Activated CD4-positive, alpha-beta T cell treated with anti-CD3 and anti-CD28 coated beads, Interleukin-10, Interleukin-2, amounts not matched to agents 100 ng/mL and 50 ng/mL, durations not matched to agents 16 hours and 8 hours (primary cell): Measurements from ENCODE around the gene BNIP3.
"Not testable (repeated sequence)": the region's sequence is repeated elsewhere in the genome, so short reads cannot be mapped to it uniquely, and the experiment has no call there.

Experiments used
- DNase-seq: peaks from one replicate; pipeline ENCODE4 v3.0.0-alpha.2; 2020

Gene BNIP3

DNA sequence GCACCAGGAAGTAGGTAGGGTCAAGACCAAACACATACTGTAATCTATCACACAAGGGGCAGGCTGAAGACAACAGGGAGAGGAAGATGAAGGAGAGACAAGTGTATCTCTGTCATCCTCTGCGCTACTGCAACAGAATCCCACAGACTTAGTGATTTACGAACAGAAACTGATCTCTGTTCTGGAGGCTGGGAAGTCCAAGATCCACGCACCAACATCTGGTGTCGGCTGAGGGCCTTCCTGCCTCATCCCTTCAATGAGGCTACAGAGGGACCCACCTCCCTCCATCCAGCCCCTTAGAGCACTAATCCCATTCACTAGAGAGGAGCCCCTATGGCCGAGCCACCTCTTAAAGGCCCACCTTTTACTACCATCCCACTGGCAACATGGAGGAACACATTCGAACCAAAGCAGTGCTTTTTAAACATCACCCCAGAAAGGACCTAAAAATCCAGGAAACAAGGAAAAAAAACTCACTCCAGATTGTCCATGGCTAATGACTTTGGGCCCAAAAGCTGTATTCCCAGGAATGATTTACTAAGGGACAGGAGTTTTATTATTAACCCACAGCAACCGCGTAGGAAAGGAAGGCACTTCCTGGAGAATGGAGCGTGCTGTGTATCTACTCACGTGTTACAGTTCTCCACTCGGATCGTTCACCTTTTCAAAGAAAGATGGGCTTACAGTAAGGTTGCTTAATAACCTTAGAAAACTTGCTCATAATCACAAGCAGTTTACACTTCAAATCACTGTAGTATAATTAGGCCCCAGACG is 4.2 kb downstream of the BNIP3 start:
- no peak for DNase-seq

DNA sequence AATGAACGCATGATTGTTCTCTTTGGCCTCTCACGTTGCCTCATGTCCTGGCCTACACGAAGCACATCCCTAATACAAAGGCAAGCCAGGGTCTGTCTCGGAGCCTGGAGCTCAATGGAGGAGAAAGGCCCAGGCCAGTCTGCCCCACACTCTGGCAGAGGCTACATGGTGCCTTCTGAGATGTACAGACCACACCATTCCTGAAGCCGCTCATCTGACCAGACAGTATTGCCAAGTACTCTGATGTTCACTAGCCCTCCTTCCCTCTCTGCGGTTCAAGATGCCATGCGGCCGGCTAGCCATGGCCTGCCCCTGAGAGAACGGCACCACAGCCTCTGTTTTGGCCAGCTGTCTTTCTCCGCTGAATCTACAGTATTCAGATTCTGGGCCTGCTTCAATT is 5.9 kb downstream of the BNIP3 start:
- DNase-seq = no peak

DNA sequence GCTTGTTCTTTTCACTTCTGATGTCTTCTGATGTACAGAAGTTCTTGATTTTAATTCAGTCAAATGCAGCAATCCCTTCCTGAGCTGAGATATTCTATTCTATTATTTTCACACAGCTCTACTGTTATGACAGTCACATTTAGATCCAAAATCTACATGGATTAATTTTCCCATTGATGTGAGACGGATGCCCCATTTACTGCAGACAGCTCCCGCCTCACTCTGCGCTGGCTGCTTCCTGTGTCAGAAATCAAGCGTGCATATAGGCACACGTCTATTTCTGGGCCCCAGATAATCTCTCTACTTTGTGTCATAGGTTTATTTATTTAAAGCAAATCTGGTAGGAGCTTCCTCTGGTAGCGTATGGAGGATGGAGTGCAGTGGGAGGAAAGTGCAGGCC is 6.7 kb downstream of the BNIP3 start:
- DNase-seq = no peak

DNA sequence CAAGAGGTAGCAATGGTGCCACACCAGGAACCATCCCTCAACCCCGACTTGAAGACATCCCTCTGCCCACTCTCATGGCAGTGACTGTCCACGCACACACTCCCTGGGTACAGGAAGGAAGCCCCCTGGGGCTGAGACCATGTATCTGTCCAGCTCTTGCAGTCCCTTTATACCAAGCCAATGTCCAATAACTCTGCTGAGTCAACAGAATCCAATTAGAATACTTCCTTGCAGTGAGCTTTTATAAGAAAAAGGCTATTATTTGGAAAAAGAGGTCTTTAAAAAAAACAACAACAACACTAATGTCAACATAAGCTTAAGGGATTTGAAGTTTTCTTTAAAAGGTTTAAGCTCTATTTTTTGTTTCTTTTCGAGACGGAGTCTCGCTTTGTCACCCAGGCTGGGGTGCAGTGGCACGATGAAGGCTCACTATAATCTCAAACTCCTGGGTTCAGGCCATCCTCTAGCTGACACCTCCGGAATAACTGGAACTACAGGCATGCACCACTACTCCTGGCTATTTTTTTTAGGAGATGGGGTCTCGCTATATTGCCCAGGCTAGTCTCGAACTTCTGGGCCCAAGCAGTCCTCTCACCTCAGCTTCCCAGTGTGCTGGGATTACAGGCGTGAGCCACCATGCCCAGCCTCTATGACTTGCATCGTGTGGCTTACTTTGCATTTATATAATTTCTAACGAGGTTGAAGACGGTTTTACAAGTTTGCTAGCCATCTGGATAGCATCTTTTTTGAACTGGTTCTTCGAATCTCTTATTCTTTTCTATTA is 7.5 kb downstream of the BNIP3 start:
- DNase-seq = no peak

DNA sequence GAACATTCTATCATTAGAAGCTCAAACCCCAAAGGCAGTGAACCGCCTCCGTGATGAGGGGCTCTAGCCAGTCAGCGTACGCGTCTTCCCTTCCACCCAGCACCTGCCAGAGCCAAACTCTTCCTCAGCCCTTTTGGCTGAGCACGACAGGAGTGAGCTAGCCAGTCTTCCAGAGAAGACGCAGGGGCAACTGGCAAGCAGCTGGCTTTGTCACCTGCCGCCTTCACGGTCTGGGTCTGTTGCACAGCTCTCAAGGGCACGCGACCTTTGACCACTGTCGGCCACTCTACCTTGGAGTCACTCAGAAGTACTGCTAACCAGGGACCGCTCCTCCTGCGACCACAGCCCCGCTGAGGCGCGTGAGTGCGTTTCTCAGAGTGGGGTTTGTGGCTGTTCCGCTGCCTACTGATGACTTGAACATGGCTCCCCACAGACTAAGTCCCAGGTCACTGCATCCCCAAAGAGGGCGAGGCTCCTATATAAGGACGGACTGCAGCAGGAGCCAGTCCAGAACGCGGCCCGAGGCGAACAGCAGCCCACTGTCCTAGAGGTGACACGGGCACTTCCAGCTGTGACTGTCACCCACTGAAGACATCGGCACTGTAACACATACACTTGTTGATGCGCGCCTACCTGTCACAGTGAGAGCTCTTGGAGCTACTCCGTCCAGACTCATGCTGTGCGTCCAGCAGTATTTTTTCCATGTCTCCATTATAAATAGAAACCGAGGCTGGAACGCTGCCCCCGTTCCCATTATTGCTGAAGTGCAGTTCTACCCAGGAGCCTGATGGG is 8.4 kb downstream of the BNIP3 start:
- DNase-seq = no peak

DNA sequence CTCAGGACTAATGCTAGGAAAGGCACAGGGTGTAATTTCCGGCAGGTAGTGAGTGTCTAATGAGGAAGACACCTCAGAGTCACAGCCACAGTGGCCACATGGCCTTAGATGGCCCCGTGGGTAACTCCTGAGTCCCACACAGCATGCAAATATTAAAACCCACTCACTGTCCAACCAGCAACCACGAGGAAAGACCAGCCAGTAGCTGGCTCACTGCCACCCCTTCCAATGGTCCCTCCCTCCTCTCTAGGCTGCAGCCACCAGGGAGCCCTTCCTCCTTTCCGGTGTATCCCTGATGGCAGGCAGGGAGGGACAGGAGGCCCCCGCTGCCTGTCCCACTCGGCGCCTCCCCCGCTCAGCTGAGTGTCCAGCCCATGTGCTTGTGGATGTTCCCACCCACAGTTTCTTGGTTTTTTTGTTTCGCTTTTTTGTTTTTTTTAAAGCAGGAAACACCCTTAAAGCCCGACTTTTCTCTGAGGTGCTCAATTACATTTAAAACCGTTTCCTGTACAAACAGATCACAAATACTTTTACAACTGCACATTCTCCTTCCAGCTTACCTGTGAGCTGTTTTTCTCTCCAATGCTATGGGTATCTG is 9.2 kb downstream of the BNIP3 start:
- peak; percentile 28 for DNase-seq

DNA sequence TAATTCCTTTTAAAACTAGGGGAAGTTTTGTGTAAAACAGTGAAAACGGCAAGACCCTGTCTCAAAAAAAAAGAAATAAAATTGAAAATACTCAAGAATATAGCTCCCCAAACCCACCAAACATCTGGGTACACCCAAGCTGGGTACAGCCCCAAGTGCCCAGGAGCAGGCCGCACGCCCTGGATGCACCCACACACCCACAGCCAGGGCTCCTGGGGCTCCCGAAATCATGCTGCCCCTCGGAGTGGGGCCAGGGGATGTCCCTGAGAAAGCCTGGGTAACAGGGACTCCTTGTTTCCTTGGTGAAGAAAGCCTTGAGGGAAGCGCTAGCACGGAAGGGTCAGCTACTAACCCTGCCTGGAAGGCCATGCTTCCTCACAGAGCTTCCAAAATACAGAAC is 10.1 kb downstream of the BNIP3 start:
- no peak for DNase-seq

DNA sequence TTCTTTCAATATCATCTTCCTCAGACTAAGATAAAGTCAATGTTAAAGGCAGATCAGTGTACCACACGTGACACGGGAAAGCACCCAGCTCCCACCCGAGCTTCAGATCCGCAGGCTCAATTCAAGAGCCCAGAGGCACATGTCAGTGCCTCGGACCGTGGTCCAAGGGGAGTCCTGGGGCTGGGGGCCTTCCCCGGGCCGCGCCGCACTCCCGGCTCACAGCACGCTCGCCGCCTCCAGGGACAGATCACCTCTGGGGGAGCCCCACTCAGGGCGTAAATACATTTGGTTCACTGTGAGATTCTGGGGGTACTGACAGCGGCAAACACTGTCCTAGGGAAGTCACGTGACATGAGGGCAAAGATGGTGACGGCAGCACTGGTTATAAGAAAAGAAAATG is 10.8 kb downstream of the BNIP3 start:
- no peak for DNase-seq

DNA sequence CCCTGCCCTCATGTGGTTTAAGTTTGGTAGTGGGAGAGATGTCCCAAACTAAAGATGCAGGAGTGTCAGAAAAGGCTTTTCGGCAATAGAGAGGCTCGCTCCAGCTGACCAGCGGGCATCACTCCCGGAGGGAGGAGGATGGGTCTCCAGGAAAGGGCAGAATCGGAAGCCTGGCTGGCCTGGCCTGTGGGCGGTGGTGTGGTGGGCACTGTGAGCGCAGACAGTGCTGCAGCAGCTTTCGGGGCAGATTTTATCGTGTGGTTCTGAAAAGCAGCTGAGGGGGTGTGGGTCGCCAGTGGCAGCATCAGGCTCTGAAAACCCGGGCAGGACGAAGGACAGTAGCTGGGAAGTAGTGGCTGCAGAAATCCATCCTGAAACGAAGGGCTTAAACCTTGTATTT is 12.8 kb downstream of the BNIP3 start:
- no peak for DNase-seq

DNA sequence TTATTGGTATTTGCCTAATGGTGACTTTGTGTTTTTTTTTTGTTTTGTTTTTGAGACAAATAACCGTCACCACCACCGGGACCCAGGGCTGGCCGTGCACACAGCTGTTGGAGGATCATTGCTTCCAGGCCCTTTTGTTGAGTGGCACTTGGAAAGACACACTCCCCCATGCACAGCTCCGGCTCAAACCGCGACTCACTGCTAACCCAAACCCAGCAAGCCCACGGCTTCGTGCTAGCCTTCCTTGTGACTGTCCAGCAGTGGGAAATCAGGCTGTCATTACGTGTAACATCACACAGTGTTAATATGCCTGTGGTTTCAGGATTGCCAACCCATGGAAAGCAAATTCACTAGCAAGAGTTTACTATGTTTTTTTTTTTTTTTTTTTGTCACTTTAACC is 17.4 kb downstream of the BNIP3 start:
- DNase-seq = no peak

DNA sequence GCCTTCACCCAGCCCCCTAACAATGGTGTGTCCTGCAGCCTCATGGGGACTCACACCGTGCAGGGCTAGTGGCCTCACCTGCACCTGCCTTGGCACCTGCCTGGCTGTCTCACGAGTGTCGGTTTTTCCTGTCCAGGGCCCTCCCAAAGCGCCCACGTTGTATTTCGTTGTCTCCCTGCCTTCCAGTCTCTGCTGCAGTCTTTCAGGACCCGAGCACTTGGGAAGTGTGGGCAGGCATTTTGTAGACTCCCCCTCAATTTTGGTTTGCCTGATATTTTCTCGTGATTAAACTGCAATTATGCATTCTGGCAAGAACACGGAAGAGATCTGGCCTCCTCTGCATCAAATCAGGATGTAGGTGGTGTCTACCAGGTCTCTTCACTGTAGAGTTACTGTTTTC is 17.9 kb downstream of the BNIP3 start:
- DNase-seq = no peak

DNA sequence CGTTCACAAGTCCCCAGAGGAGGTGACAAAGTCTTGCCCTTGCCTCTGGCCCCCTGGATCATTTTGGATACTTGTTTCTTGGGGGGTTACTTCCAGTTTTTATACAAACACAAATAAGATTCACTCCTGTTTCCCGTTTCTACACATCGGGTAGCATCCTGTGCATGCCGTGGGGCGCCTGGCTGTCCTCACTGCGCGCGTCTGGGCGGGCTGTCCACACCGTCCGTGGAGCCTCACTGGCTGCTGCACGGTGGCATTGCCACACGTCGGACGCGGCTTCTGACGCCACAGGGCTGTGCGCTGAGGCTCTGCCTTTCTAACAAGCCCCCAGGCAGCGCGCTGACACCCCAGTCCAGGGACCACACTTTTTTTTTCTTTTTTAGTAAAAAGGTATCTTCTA is 18.4 kb downstream of the BNIP3 start:
- DNase-seq = no peak

DNA sequence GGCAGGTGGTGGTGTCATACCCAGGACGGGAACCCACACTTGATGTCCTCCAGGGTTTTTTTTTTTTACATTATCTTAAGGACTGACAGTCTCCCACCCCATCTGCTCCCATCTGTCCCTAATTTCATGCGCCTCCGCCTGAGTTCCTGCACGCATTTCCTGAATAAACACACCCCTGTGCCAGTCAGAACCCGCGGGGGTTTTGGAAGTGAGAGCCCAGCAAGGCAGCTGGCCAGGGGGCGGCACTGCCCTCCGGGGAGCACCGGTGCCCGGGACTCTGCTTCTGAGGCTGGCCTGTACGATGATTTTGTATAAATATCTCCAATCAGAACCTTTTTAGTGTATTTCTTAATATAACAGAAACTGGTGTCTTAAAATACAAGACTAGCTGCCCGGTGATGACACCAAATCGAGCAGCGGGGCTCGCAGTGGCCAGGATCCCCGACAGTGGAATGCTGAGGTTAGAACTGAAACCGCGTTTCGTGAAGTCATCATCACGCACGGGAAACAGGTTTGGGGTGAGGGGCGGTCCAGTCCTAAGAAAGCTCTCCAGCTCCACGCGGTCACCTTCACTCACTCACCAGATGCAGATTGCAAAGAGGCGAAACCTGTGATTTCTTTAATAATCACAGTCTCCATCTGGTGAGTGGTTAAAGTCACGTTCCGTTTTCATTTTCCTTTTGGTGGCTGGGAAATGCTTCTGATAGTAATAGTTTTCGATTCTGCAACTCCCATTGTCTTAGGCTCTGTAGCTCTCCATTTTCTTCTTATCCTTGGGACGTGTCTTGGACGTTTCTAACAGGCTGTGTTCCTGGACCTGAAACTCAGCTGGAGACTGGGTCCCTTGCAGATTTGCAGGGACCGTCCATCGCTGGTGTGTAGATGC is 19.7 kb downstream of the BNIP3 start:
- DNase-seq = no peak

DNA sequence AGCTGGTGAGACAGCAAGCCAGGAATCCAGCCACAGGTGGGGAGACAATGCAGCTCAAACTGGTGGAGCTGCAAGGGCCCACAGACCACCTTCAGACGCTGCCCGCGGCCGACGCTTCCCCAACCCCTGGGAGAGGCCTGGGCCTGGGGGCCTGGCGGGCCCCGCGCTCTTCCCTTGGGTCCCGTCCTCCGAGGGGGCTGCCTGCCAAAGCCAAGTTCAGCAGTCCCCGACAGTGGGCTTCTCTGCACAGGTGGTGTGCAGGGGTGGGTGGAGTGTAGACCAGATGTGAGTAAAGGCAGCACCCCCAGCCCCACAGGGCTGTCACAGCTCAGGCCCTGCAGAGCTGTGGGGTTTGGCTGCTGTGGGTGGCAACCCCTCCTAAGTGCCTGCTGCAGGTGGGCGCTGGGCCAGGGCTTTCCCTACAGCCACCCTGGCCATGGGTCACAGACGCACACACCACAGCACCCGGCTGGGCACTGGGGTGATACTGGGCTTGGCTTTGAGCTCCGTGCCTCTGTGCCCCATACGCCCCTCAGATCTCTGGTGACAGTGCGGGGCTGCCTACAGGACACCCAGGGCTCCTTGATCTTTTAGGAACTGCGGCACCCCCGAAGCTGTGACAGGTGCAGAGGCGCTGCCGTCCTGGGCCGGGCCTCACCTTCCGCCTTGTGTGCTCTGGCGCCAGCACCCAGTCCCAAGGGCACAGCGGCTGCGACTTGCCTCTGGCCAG is 20.5 kb downstream of the BNIP3 start:
- DNase-seq = no peak

DNA sequence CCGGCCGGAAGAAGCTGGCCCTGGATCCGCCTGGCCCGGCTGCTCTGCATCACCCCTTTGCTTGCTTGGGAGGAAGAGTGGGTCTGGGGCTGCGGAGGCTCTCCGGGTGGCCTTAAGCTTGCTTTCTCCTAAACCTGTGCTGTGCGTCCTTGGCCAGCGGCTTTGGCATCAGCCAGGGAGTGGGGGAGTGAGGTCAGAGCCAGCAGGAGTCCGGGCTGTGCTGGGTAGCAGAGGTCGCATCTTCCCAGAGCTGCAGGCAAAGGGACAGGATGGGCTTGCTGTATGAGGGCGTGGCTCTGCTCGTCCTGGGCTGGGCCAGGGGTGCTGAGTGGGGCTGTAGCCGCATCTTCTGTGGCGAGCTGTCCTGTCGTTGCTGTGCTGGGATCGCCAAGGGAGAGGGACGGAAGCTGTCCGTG is 21.1 kb downstream of the BNIP3 start:
- no peak for DNase-seq

DNA sequence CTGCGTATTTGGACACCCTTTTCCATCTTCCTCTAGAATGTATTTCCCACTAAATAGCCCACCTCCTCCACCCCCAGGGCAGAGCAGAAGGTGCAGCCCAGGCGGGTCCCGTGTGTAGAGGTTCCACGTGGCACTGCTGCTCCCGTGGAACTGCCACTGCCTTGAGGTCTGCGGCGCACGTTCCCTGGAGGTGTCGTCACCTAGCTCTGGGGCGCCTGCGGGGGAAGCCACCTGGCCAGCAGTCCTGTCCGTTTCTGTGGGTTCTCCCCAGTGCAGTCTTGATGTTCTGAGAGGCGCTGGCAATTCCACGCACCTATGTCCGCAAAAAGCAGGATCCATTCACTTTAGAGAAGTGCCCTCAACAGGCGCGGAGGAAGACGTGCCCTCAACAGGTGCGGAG is 21.9 kb downstream of the BNIP3 start:
- DNase-seq = no peak

DNA sequence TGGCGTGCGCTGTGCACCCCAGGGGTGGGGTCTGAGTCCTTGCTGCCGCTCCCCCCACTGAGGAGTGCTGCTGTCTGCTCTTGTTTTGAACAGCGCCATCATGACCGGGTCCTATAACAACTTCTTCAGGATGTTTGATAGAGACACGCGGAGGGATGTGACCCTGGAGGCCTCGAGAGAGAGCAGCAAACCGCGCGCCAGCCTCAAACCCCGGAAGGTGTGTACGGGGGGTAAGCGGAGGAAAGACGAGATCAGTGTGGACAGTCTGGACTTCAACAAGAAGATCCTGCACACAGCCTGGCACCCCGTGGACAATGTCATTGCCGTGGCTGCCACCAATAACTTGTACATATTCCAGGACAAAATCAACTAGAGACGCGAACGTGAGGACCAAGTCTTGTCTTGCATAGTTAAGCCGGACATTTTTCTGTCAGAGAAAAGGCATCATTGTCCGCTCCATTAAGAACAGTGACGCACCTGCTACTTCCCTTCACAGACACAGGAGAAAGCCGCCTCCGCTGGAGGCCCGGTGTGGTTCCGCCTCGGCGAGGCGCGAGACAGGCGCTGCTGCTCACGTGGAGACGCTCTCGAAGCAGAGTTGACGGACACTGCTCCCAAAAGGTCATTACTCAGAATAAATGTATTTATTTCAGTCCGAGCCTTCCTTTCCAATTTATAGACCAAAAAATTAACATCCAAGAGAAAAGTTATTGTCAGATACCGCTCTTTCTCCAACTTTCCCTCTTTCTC is 26.0 kb downstream of the BNIP3 start:
- no peak for DNase-seq

DNA sequence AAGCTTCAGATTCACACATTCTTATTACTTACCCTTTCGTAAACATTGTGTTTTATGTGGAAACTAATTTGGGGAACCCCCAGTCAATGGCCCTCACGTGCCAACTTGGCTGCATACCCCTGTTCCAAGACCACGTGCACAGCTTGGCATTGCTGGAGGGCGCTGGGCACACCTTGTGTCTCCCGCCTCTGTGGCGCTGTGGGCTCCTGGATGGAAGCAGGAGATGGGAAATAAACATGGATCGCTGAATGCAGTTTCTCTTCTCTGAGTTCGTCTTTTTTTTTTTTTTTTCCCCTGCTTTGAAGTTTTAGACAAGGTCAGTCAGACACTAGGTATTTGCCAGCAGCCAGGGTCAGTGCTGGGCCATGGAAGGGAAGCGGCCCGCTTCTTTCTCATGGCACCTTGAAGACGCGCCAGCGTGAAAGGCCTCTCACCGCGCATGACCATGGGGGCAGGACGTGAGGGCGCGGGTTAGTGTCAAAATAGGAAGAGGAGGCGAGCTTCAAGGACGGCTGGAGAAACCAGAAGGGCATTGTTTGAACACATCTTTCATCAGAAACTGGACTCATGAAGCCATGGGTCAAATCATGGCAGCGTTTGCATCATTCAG is 27.3 kb downstream of the BNIP3 start:
- no peak for DNase-seq

DNA sequence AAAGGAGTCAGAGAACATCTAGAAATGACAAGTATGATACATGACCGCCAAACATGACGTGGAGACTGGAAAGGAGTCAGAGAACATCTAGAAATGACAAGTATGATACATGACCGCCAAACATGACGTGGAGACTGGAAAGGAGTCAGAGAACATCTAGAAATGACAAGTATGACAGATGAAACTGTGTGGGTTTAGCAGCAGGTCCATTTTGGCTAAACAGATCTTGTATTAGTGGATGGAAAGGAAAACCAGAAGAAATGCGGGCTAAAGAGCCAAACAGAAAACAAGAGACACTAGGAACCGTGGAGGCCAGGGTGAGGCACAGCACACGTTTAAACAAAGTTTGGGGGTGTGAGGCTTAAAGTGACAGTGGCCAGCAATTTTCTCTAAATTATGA is 31.8 kb downstream of the BNIP3 start:
- not testable (repeated sequence) for DNase-seq
